IMR-90 (cell line): Measurements from ENCODE around the gene RUFY4. TPM values are rescaled to one million over a fixed set of nuclear protein-coding genes. Genes with fewer than 3 reads are reported as not detected.

Experiments
- ATAC-seq: fragments of 200-7000 bp; cut with Tn5 transposase; 2 replicates; pipeline ENCODE4 v1.9.1; 2020; ENCODE audit warnings: low read depth, mild to moderate bottlenecking, moderate library complexity
- BruUV-seq: library from RNA; stranded (reverse); fragments of 400-500 nt; replicated peaks from 2 replicates; lab custom pipeline; 2021; lab: Mats Ljungman, UMichigan
- CTCF ChIA-PET: fragments of 300-600 bp; formaldehyde crosslinking; extraction: SDS; loops from one replicate; lab custom pipeline; 2021; ENCODE audit warnings: antibody characterized with exemption; lab: Yijun Ruan, JAX
- POLR2A ChIA-PET: fragments of 300-600 bp; sonication (Branson Sonifier 250); formaldehyde crosslinking; loops from one replicate; lab custom pipeline; 2022; ENCODE audit warnings: antibody characterized with exemption; ENCODE audit not compliant: unreplicated experiment; lab: Charles Lee
- DNase-seq: peaks from one replicate; pipeline ENCODE4 v3.0.0; 2013
- H2AFZ ChIP-seq: replicated peaks from 2 replicates; pipeline ENCODE3; 2013; ENCODE audit warnings: low read length, mild to moderate bottlenecking; ENCODE audit not compliant: poor library complexity
- H2AK5ac ChIP-seq: 2 replicates; pipeline ENCODE4 v1.6.1; 2013; ENCODE audit warnings: low read depth, low read length, inconsistent platforms
- H2AK9ac ChIP-seq: replicated peaks from 2 replicates; pipeline ENCODE3; 2013; ENCODE audit warnings: mild to moderate bottlenecking, low read depth, low read length, moderate library complexity; ENCODE audit not compliant: poor library complexity
- H2BK120ac ChIP-seq: 2 replicates; pipeline ENCODE4 v1.6.1; 2013; ENCODE audit warnings: low read depth, low read length, inconsistent platforms
- H2BK15ac ChIP-seq: 3 replicates; pipeline ENCODE4 v1.6.1; 2013; ENCODE audit warnings: low read depth, low read length, inconsistent platforms
- H2BK20ac ChIP-seq: 2 replicates; pipeline ENCODE4 v1.6.1; 2013; ENCODE audit warnings: low read depth, mild to moderate bottlenecking, inconsistent platforms, low read length, moderate library complexity
- H2BK5ac ChIP-seq: 2 replicates; pipeline ENCODE4 v1.6.1; 2013; ENCODE audit warnings: mild to moderate bottlenecking, low read depth, low read length, inconsistent platforms; ENCODE audit not compliant: poor library complexity, severe bottlenecking
- H3K14ac ChIP-seq: replicated peaks from 2 replicates; pipeline ENCODE4 v1.6.1; 2013; ENCODE audit warnings: low read depth, low read length, inconsistent platforms
- H3K18ac ChIP-seq: 2 replicates; pipeline ENCODE4 v1.6.1; 2013; ENCODE audit warnings: low read depth, low read length, control low read depth
- H3K23ac ChIP-seq: 2 replicates; pipeline ENCODE4 v1.6.1; 2013; ENCODE audit warnings: low read depth, low read length, inconsistent platforms
- H3K27ac ChIP-seq: 2 replicates; pipeline ENCODE4 v1.5.1; 2013; ENCODE audit warnings: mild to moderate bottlenecking, control low read depth, low read length; ENCODE audit not compliant: insufficient read depth
- H3K27me3 ChIP-seq: 2 replicates; pipeline ENCODE4 v1.6.1; 2013; ENCODE audit warnings: low read length; ENCODE audit not compliant: control insufficient read depth, insufficient read depth
- H3K36me3 ChIP-seq: 2 replicates; pipeline ENCODE4 v1.6.1; 2013; ENCODE audit warnings: low read length, mixed read lengths; ENCODE audit not compliant: control insufficient read depth, insufficient read depth
- H3K4ac ChIP-seq: 2 replicates; pipeline ENCODE4 v1.6.1; 2013; ENCODE audit warnings: low read depth, low read length, inconsistent platforms
- H3K4me1 ChIP-seq: 2 replicates; pipeline ENCODE4 v1.6.1; 2013; ENCODE audit warnings: low read length, mixed read lengths; ENCODE audit not compliant: control insufficient read depth, insufficient read depth
- H3K4me2 ChIP-seq: 2 replicates; pipeline ENCODE4 v1.6.1; 2013; ENCODE audit warnings: low read depth, mild to moderate bottlenecking, control low read depth, low read length, moderate library complexity
- H3K4me3 ChIP-seq: 2 replicates; pipeline ENCODE4 v1.5.1; 2013; ENCODE audit warnings: low read depth, mild to moderate bottlenecking, control low read depth, low read length, moderate library complexity; ENCODE audit not compliant: insufficient read depth
- H3K56ac ChIP-seq: 2 replicates; pipeline ENCODE4 v1.6.1; 2013; ENCODE audit warnings: low read length, inconsistent platforms; ENCODE audit not compliant: insufficient read depth; ENCODE audit errors: extremely low read depth
- H3K79me1 ChIP-seq, 2 experiments: 2 replicates each; pipeline ENCODE4 v1.6.1; 2013; ENCODE audit warnings: low read length in 2 of 2, inconsistent platforms in 1 of 2, low read depth in 1 of 2
- H3K9ac ChIP-seq: 2 replicates; pipeline ENCODE4 v1.6.1; 2013; ENCODE audit warnings: low read depth, low read length, control low read depth
- H3K9me1 ChIP-seq: 2 replicates; pipeline ENCODE4 v1.6.1; 2013; ENCODE audit warnings: low read length, inconsistent platforms; ENCODE audit not compliant: insufficient read depth
- H3K9me3 ChIP-seq: 2 replicates; pipeline ENCODE4 v1.6.1; 2013; ENCODE audit warnings: low read length; ENCODE audit not compliant: control insufficient read depth, insufficient read depth
- H4K20me1 ChIP-seq: 2 replicates; pipeline ENCODE4 v1.6.1; 2013; ENCODE audit warnings: low read length, inconsistent platforms; ENCODE audit not compliant: insufficient read depth
- H4K5ac ChIP-seq: 2 replicates; pipeline ENCODE4 v1.6.1; 2013; ENCODE audit warnings: mild to moderate bottlenecking, low read depth, low read length, control low read depth
- H4K8ac ChIP-seq, 2 experiments: 2 replicates each; pipeline ENCODE4 v1.6.1; 2013; ENCODE audit warnings: low read depth in 2 of 2, low read length in 2 of 2, control low read depth in 1 of 2, inconsistent platforms in 1 of 2
- H4K91ac ChIP-seq: 2 replicates; pipeline ENCODE4 v1.6.1; 2013; ENCODE audit warnings: low read depth, low read length, inconsistent platforms; ENCODE audit not compliant: insufficient read depth
- BHLHE40 ChIP-seq: fragments of 150-350 bp; IDR thresholded peaks from 2 replicates; pipeline ENCODE4 v1.6.1; 2016; ENCODE audit warnings: mild to moderate bottlenecking, low read depth, low read length
- CHD1 ChIP-seq: IDR thresholded peaks from 2 replicates; pipeline ENCODE4 v1.6.1; 2012; ENCODE audit warnings: low read depth, low read length, improper control_type of control experiment
- MAZ ChIP-seq: IDR thresholded peaks from 2 replicates; pipeline ENCODE4 v1.6.1; 2012; ENCODE audit warnings: low read depth, mild to moderate bottlenecking, low read length, improper control_type of control experiment, moderate library complexity, borderline replicate concordance
- MXI1 ChIP-seq: IDR thresholded peaks from 2 replicates; pipeline ENCODE4 v1.6.1; 2012; ENCODE audit warnings: low read depth, mild to moderate bottlenecking, low read length, moderate library complexity, borderline replicate concordance
- POLR2A ChIP-seq: IDR thresholded peaks from 2 replicates; pipeline ENCODE4 v1.6.1; 2012; ENCODE audit warnings: mild to moderate bottlenecking, low read depth, low read length
- RAD21 ChIP-seq: IDR thresholded peaks from 2 replicates; pipeline ENCODE4 v1.6.1; 2012; ENCODE audit warnings: low read length, improper control_type of control experiment
- WGBS, 2 experiments: methylation state at CpG; one replicate each; pipeline versions ENCODE4 v1.1.5 to v1.1.7; 2013; ENCODE audit warnings: missing lambda C conversion rate in 2 of 2; ENCODE audit not compliant: insufficient read length in 1 of 2; ENCODE audit errors: extremely low coverage in 2 of 2; 5-methylcytosine and 5-hydroxymethylcytosine counted together
- dilution Hi-C: fragments of 300-500 bp; cut with HindIII; formaldehyde crosslinking; loops from one replicate; pipeline ENCODE4 v1.14.3; 2018; ENCODE audit warnings: low sequenced_read_pairs; ENCODE audit not compliant: unreplicated experiment
- in situ Hi-C: fragments of 300-500 bp; cut with MboI; formaldehyde crosslinking; loops from 3 replicates; pipeline ENCODE4 v1.14.3; 2019; ENCODE audit warnings: low sequenced_read_pairs, inconsistent platforms, mixed read lengths
- intact Hi-C: fragments of 100-400 bp; cut with micrococcal nuclease; formaldehyde crosslinking; loops from 2 replicates; pipeline ENCODE4 v1.10.0; 2022
- polyA plus RNA-seq, 3 experiments: library from polyadenylated mRNA; depleted of rRNA; stranded (reverse); fragments of >200 nt; gene quantifications; 2 replicates each; pipeline ENCODE4 v1.2.3, GENCODE V29; 2012; ENCODE audit warnings: low replicate concordance in 1 of 3
- total RNA-seq: library from RNA; depleted of rRNA; stranded (reverse); fragments of >200 nt; gene quantifications from 2 replicates; pipeline ENCODE4 v1.2.3, GENCODE V29; 2012

RUFY4 gene
- total and polyA plus RNA-seq, 2 of the 4 experiments (the other 2 are of a cell fraction) = not detected

- no peak for TF ChIP-seq BHLHE40
- no peak for TF ChIP-seq POLR2A
Measured at GRCh38 chr2:218065239-218066006, 3.6 kb upstream of the RUFY4 start (continued).

- H3K27ac ChIP-seq = no peak overlapping the region
- no peak overlapping the region for H2AFZ ChIP-seq
- no peak overlapping the region for H3K56ac ChIP-seq
- no peaks in the 10 kb centered on the region for H3K36me3 ChIP-seq
- H3K4me1 ChIP-seq = no peaks in the 10 kb centered on the region
- H3K23ac ChIP-seq = no peak overlapping the region
- H2BK15ac ChIP-seq = no peak overlapping the region
- no peak for ATAC-seq
- H3K14ac ChIP-seq = no peak overlapping the region
- DNase-seq = no peak
- CTCF ChIA-PET = interaction anchor here (0.6 to 1.1 kb wide), 3 partner anchors 279 to 281 kb away, joined by 3 to 4 read pairs (median 4); no protein-coding TSS in a partner anchor
- dilution Hi-C loops = no loop called here
- no peak overlapping the region for H3K4ac ChIP-seq
- 0 out of 2 replicates have a peak, but pooled peaks cover 3% of the 10 kb centered on the region for H4K20me1 ChIP-seq
- no peak overlapping the region for H4K91ac ChIP-seq
- no peak overlapping the region for H2AK5ac ChIP-seq
- H2BK20ac ChIP-seq = no peak overlapping the region
- H3K4me2 ChIP-seq = no peak overlapping the region
- POLR2A ChIA-PET = no interaction called here
- no peak overlapping the region for H3K9ac ChIP-seq
- no CpG with 5 or more reads among the region's 12 CpGs for WGBS, 2 experiments
- BruUV-seq = no TSS peak
- peaks cover 72% of the 10 kb centered on the region for H3K27me3 ChIP-seq
- intact Hi-C loops = no loop called here
- in situ Hi-C loops = loop anchor here (5.0 kb wide), 1 partner anchor 280 kb away; no protein-coding TSS in a partner anchor
- H3K79me1 ChIP-seq = no peaks in the 10 kb centered on the region
- H3K4me3 ChIP-seq = no peak overlapping the region
- H3K9me1 ChIP-seq = no peaks in the 10 kb centered on the region
- TF ChIP-seq POLR2A (no peak), MAZ (no peak), MXI1 (no peak), CHD1 (no peak), RAD21 (no peak)
- no peak overlapping the region for H3K18ac ChIP-seq
- no peaks in the 10 kb centered on the region for H3K9me3 ChIP-seq
- no peak overlapping the region for H2AK9ac ChIP-seq
- no peak overlapping the region for H2BK120ac ChIP-seq
- H4K5ac ChIP-seq = no peak overlapping the region
- no peak overlapping the region for H2BK5ac ChIP-seq
- no peak overlapping the region for H4K8ac ChIP-seq
Measured at GRCh38 chr2:218066926-218067515, 2.0 kb upstream of the RUFY4 start.
